Urinary bladder (tissue), 4 donors: ENCODE data around the gene PRSS48. TPM values are rescaled to one million over a fixed set of nuclear protein-coding genes. Genes with fewer than 3 reads are reported as not detected.

ENCODE experiments used
- DNase-seq: peaks from one replicate; pipeline ENCODE4 v3.0.0-alpha.2; 2015; ENCODE audit errors: extremely low spot score
- H3K27ac ChIP-seq: one replicate; pipeline ENCODE4 v1.5.1; 2013; ENCODE audit warnings: low read depth, mild to moderate bottlenecking, moderate library complexity
- H3K36me3 ChIP-seq: one replicate; pipeline ENCODE4 v1.6.1; 2013; ENCODE audit warnings: mild to moderate bottlenecking, moderate library complexity; ENCODE audit not compliant: insufficient read depth
- H3K4me1 ChIP-seq: one replicate; pipeline ENCODE4 v1.6.1; 2013; ENCODE audit warnings: mild to moderate bottlenecking, moderate library complexity; ENCODE audit not compliant: insufficient read depth
- H3K4me3 ChIP-seq: one replicate; pipeline ENCODE4 v1.5.1; 2013; ENCODE audit warnings: low read depth, low read length
- WGBS: extraction: QIAGEN DNeasy Blood & Tissue Kit; methylation state at CpG from one replicate; pipeline ENCODE4 v1.1.7; 2013; 5-methylcytosine and 5-hydroxymethylcytosine counted together
- polyA plus RNA-seq: library from polyadenylated mRNA; stranded (reverse); fragments of 200-250 nt; gene quantifications from one replicate; pipeline ENCODE4 v1.2.3, GENCODE V29; 2013
- small RNA-seq: library from RNA; depleted of rRNA; stranded (forward); fragments of <200 nt; gene quantifications from one replicate; pipeline ENCODE3, GENCODE V24; 2014
- total RNA-seq: library from RNA; depleted of rRNA; stranded (reverse); fragments of >200 nt; gene quantifications from one replicate; pipeline ENCODE4 v1.2.3, GENCODE V29; 2014
- donor health status: healthy with polysubstance abuse.
- donor health status: healthy.

The PRSS48 gene
- total and polyA plus RNA-seq, 2 donors, result not detected

DNA sequence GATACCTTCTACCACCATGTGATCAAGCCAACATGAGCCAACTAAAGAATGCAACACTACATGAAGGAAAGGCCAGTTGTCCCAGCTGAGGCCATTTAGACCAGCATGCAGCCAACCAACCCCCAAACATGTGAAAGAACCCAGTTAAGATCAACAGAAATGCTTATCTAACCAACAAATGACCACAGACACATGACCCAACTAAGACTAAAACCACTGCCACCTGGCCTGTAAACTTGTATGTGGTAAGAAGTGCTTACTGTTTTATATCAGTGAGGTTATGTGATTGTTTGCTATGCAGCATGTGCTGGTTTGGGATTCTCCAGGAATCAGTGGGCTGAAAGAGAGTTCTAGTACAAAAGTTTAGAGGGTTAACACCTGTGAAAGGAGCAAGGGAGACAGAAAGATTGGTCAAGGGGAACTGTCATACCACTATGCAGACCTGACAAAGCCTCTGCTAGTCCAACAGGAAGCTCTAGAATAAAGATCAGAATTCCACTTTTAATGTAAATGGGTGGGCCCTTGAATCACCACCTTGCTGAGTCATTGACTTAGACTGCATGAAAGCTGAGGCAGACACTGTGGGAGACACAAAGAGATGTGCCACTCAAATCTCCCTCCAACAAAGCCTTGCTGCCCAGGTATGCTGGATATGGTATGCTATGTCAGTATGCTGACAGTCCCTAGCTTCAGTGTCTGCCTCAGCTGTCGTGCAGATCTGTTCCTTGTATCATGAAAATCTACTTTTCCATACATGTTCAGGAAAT, 54.5 kb downstream of the PRSS48 start:
- WGBS, result 92% methylated on average over 1 of the region's 1 CpG
- no peaks in the 10 kb centered on the region for H3K36me3 ChIP-seq
- no peak for DNase-seq
- H3K4me3 ChIP-seq, result no peak overlapping the region
- no peak overlapping the region for H3K27ac ChIP-seq
- H3K4me1 ChIP-seq, result no peaks in the 10 kb centered on the region

DNA sequence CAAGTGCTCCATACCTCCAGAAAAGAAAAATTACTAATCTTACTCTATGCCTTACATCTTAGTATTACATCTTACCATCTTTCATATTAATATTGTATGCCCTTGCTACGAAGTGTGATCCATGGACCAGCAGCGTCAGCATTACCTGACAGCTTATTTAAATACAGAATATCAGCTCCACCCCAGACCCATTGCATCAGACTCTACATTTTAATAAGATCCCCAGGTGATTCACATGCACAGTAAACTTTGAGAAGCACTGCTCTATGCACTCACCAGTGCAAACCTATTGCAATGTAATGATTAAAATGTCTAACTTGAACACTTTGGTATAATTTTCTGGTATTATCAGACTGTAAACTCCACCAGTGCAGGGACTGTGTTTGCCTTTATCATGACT, 62.5 kb downstream of the PRSS48 start:
- no peak overlapping the region for H3K27ac ChIP-seq
- WGBS, result 87% methylated on average over 2 of the region's 2 CpGs
- H3K4me3 ChIP-seq, result no peak overlapping the region

DNA sequence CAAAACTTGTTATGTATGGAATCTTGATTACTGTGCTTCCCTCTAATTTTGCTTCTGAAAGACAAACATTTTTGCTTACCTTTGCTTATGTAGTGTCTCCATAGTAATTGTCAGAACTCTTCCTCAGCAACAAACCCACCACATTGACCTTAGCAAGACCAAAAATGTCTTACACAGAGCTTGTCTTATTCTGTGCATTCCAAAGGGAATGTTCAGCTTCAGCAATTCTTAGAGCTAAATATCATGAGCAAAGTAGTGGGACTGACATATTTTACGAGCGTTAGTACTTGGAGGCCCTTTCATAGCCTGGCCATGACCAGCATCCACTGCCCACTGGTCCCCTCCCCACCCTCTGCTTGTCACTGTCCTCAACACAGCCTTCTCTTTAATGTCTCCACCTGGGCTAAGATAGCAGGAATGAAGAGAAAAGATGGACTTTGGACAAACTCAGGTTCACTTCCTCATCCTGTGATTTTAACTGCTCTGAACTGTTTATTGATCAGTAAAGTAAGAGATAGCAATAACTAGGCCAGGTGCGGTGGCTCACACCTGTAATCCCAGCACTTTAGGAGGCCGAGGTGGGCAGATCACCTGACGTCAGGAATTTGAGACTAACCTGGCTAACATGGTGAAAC, 63.9 kb downstream of the PRSS48 start:
- 77% methylated on average over 5 of the region's 5 CpGs for WGBS
- no peak overlapping the region for H3K27ac ChIP-seq
- H3K4me3 ChIP-seq, result no peak overlapping the region
- H3K36me3 ChIP-seq, result no peaks in the 10 kb centered on the region
- no peaks in the 10 kb centered on the region for H3K4me1 ChIP-seq
- DNase-seq, result no peak

More for the DNA sequence above, 62.5 kb downstream of the PRSS48 start:
- no peaks in the 10 kb centered on the region for H3K36me3 ChIP-seq
- no peak for DNase-seq
- H3K4me1 ChIP-seq, result no peaks in the 10 kb centered on the region

Small RNAs within 50 kb of the gene (small RNA-seq; reads per million reads assigned to genes)
- gene AC104819.2, result not detected
- not detected for gene RNU6-1282P

Other genes with a start within 250 kb of the PRSS48 start
- gene RPS3A, start 177.5 kb upstream of the PRSS48 start, total RNA-seq, result 2,970 TPM
- 2,643 TPM for gene RPS3A, start 177.5 kb upstream of the PRSS48 start, polyA plus RNA-seq
- 76.5 TPM for gene SH3D19, start 48.4 kb downstream of the PRSS48 start, total RNA-seq
- 57.1 TPM for gene SH3D19, start 48.4 kb downstream of the PRSS48 start, polyA plus RNA-seq
- 7.7 TPM for gene FHIP1A, start 132.0 kb downstream of the PRSS48 start, total RNA-seq
- gene FHIP1A, start 132.0 kb downstream of the PRSS48 start, polyA plus RNA-seq, result 1.2 TPM